ENCODE measurements around the gene CDK12. TPM values are rescaled to one million over a fixed set of nuclear protein-coding genes. Genes with fewer than 3 reads are reported as not detected.

CDK12 gene
- total and polyA plus RNA-seq, 2 experiments from 2014 or later, result 20.9 to 55.3 TPM

- Histone ChIP-seq H3K27me3 (ENCODE audit: insufficient read depth) (no peaks in the 10 kb centered on the region), H4K20me1 (replicated peaks; ENCODE audit: insufficient read depth) (no peaks in the 10 kb centered on the region), H3K36me3 (ENCODE audit: insufficient read depth) (no peaks in the 10 kb centered on the region), H3K4me1 (ENCODE audit: insufficient read depth) (peaks cover 30% of the 10 kb centered on the region), H3K9me2 (ENCODE audit: insufficient read depth) (no peaks in the 10 kb centered on the region), H3F3A (replicated peaks; ENCODE audit: low read depth) (peaks cover 6% of the 10 kb centered on the region; the same call in 1 of the 2 replicates), H3K4me2 (no peak overlapping the region), H3K79me2 (replicated peaks; ENCODE audit: insufficient read depth) (no peaks in the 10 kb centered on the region), H3K27ac (ENCODE audit: low read depth) (no peak overlapping the region), H3K4me3 (no peak overlapping the region), H2AFZ (no peak overlapping the region)
- ATAC-seq (no peak), DNase-seq (ENCODE audit: low spot score) (no peak)
- peaks cover 20% of the 10 kb centered on the region for H3K27me3 Mint-ChIP-seq (ENCODE audit: insufficient read depth, low read depth, poor library complexity)
- H3K27ac Mint-ChIP-seq, result no peak overlapping the region
- H3K36me3 Mint-ChIP-seq (ENCODE audit: low read depth), result no peaks in the 10 kb centered on the region
- H3K4me3 Mint-ChIP-seq, result no peak overlapping the region
- H3K9me3 Mint-ChIP-seq, result no peaks in the 10 kb centered on the region
- TF ChIP-seq NANOG (IDR thresholded peaks at IDR 0.05; ENCODE audit: borderline replicate concordance) (no peak), ZNF331 (CRISPR knock-in tag; IDR thresholded peaks at IDR 0.05; ENCODE audit: low read depth) (no peak), REST (IDR thresholded peaks at IDR 0.05; ENCODE audit: unreplicated experiment) (no peak), ZNF114 (CRISPR knock-in tag; IDR thresholded peaks at IDR 0.05) (no peak), ETS1 (IDR thresholded peaks at IDR 0.05) (no peak), EZH2phosphoT487 (IDR thresholded peaks at IDR 0.05; ENCODE audit: unreplicated experiment) (no peak), JUNB (IDR thresholded peaks at IDR 0.05; ENCODE audit: unreplicated experiment) (no peak), STAT1 (IDR thresholded peaks at IDR 0.05; ENCODE audit: unreplicated experiment) (no peak), ZNF462 (CRISPR knock-in tag; IDR thresholded peaks at IDR 0.05) (no peak), CTCF (conservative IDR thresholded peaks at IDR 0.05; ENCODE audit: low read depth in 2 of 2) (no peak)
- H3K4me1 Mint-ChIP-seq, result peaks cover 31% of the 10 kb centered on the region
Observed at GRCh38 chr17:39582658-39583057, 121.4 kb downstream of the CDK12 start.
